HG03103 (cell line): Measurements from ENCODE around the gene GARIN5A.
A peak's percentile ranks its signal among the peaks of the same experiment; 100 is the strongest.

Experiments used
- ATAC-seq: cut with Tn5 transposase; IDR thresholded peaks from one replicate; pipeline ENCODE4 v1.9.1; 2021; ENCODE audit warnings: low read depth; ENCODE audit not compliant: unreplicated experiment

The GARIN5A gene

DNA sequence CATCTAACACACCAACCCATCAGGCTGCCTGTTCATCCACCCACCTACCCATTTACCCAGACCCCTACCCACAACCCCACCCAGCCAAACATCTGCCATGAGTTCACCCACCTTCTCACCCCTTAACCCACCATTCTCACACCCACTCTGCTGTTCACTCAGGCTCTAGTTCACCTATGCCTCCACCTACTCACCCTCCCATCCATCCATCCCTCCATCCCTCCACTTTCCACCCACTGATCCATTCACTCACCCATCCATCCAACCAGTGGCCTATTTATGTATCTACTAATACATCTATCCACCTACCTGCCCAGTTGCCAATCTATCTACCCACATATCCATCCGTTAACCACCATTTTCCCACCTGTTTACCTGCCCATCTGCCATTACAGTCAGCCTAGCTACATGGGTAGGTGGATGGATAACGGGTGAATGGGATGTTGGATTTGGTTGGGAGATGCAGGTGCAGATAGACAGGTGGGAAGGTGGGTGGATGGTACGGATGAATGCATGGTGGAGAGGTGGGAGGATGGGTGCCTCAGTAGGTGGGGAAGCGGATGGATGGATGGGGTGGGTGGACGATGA, 38.7 kb downstream of the GARIN5A start:
- ATAC-seq = no peak

GRCh38 chr19:50435627-50436026, 41.0 kb downstream of the GARIN5A start:
- no peak for ATAC-seq

DNA sequence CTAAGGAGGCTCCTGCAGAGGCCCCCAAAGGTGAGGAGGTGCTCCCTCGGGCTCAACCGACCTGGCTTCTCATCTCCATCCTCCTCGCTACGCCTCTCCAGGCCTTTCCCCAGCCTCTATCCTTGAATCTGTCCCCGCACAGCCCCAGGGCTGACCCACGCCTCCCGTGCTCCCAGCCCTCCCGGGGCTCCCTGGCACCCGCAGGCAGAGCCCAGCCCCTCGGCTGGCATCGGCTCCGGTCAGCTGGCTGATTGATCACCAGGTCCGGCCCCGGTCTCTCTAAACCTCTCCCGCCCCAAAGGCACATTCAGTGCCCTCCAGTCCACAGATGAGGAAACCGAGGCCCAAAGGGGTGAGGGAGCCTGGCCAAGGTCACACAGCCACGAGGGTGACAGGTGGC, 41.4 kb downstream of the GARIN5A start:
- ATAC-seq = no peak

- ATAC-seq = no peak
Measured at GRCh38 chr19:50434525-50434924, 42.1 kb downstream of the GARIN5A start.

GRCh38 chr19:50433201-50434180, 43.2 kb downstream of the GARIN5A start:
- ATAC-seq = no peak

DNA sequence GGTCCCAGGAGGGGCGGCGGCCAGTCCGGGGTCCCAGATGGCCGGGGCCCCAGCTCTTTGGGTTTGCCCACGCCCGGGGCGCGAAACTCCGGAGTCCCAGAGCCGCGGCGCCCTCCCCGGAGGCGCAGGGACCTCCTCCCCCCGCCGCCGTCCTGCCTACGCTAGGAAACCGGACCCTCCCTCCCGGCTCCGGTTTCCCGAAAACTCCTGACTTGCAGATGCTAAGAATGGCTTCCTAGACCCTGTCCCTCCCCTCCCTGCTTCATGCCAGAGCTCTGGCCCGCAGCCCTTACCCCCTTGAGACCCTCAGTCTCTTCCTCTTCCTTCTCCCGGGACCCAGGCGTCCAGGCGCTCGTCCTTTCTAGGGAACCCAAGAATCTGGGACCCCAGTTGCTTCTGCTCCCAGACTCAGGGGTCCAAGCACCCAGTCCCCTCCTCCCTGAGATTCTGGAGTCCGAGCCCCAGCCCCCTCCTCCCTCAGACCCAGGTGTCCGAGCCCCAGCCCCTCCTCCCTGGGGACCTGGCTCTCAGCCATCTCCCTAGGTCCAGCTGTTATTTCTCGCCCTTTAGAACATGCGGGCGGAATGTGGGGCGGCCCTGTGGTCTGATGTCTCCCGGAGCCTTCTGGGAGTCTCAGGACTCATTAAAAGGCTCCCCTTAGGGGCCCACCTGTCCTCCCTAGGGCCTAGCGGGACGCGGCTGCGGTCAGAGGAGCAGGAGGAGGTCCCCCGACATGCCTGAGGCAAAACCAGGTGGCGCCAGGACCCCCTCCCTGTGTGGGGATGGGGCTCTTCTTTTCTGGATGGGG, 44.2 kb downstream of the GARIN5A start, which contains the start of gene MYBPC2:
TSS of gene MYBPC2 (plus strand) at position 672 of the 808 bp plus-strand sequence. CDS start at position 734, 62 bp downstream.
- no peak for ATAC-seq

GRCh38 chr19:50431343-50432220, 45.1 kb downstream of the GARIN5A start:
- ATAC-seq = peak; percentile 66

- ATAC-seq = no peak
Measured at GRCh38 chr19:50430888-50431342, 45.7 kb downstream of the GARIN5A start.

GRCh38 chr19:50428772-50429463, 47.7 kb downstream of the GARIN5A start:
- no peak for ATAC-seq

- no peak for ATAC-seq
Measured at GRCh38 chr19:50427997-50428425, 48.6 kb downstream of the GARIN5A start.

- no peak for ATAC-seq
Measured at GRCh38 chr19:50427318-50427925, 49.2 kb downstream of the GARIN5A start.

DNA sequence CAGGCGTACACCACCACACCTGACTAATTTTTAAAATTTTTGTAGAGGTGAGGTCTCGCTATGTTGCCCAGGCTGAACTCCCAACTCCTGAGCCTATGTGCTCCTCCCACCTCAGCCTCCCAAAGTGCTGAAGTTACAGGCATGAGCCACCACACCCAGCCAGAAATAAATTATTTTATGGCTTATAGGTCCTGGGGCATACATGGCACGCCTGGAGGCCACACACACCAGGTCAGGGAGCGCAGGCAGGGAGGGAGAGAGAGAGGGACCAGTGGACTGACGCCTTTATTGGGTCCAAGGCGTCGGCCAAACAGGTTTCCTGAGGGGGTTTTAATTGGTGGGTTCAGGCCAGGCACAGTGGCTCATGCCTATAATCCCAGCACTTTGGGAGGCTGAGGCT, 51.1 kb downstream of the GARIN5A start:
- no peak for ATAC-seq

- no peak for ATAC-seq
Measured at GRCh38 chr19:50423279-50424113, 53.2 kb downstream of the GARIN5A start.

GRCh38 chr19:50422397-50423278, 54.0 kb downstream of the GARIN5A start:
- ATAC-seq = no peak

DNA sequence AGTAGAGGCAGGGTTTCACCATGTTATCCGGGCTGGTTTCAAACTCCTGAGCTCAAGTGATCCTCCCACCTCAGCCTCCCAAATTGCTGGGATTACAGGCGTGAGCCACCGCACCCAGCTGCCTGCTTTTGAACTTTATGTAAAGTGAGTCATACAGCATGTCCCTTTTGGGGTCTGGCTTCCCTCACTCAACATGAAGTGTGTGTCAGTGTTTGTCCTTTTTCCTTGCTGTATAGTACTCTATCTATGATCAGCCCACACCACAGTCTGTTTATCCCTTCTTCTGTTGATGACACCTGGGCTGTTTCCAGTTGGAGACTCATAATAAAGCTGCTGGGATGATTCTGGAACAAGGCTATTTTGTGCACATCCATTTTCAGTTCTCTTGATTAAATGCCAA, 55.8 kb downstream of the GARIN5A start:
- no peak for ATAC-seq

DNA sequence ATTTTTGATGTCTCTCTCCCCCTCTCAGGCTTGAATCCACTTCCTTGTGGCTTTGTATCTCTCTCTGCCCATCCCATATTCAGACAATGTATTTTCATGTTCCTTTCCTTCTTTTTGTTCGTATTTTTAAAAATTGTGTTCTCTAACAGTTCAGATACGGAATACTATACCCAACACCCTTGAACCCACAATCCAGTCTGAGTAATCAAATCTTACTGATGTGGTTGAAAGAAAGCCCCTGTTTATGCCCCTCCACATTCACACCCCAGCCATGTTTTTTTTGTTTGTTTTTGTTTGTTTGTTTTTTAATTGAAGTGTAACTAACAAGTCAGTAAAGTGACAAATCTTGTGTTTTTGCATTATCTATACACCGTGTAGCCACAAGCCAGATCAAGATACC, 56.5 kb downstream of the GARIN5A start:
- ATAC-seq = no peak

GRCh38 chr19:50419580-50420035, 57.0 kb downstream of the GARIN5A start:
- no peak for ATAC-seq
